ENCODE measurements around the gene CFAP99. TPM values are rescaled to one million over a fixed set of nuclear protein-coding genes. Genes with fewer than 3 reads are reported as not detected.

CFAP99 gene
- total RNA-seq, 1 experiment from 2014 or later, result 0.33 TPM

GRCh38 chr4:2438822-2439718 lies 20.3 kb downstream of the CFAP99 start:
- TF ChIP-seq TCF7L2 (IDR thresholded peaks at IDR 0.05; ENCODE audit: low read depth, low read length) (no peak), REST (IDR thresholded peaks at IDR 0.05; ENCODE audit: insufficient read depth in 1 of 2, low read depth in 2 of 2, low read length in 1 of 2) (no peak), SIN3A (IDR thresholded peaks at IDR 0.05; ENCODE audit: borderline replicate concordance, insufficient read depth, low read depth, low read length) (no peak), CTCF (IDR thresholded peaks at IDR 0.05) (no peak), POLR2AphosphoS5 (IDR thresholded peaks at IDR 0.05; ENCODE audit: low read depth, low read length) (no peak)
- Histone ChIP-seq H3K4me1 (ENCODE audit: control insufficient read depth, insufficient read depth, low read length) (no peaks in the 10 kb centered on the region; the same call in 1 of the 2 replicates), H3K27ac (ENCODE audit: low read length) (no peak overlapping the region), H3K36me3 (ENCODE audit: control insufficient read depth, insufficient read depth, low read length) (no peaks in the 10 kb centered on the region), H3K27me3 (ENCODE audit: control insufficient read depth, insufficient read depth, low read length) (no peaks in the 10 kb centered on the region), H3K4me3 (ENCODE audit: low read depth in 2 of 2, low read length in 2 of 2) (no peak overlapping the region), H3K9me3 (ENCODE audit: control insufficient read depth, insufficient read depth, low read depth, low read length) (no peaks in the 10 kb centered on the region)
- in situ Hi-C loops (cut with HindIII; ENCODE audit: low pct_unique_long_range_greater_than_20kb, low sequenced_read_pairs) (no loop called here), intact Hi-C loops (cut with micrococcal nuclease; ENCODE audit: unreplicated experiment) (no loop called here)
- ChIA-PET POLR2A (no interaction called here), CTCF (no interaction called here)
- BruUV-seq (replicated peaks), result no TSS peak
- ATAC-seq (no peak), DNase-seq (ENCODE audit: low read depth, low spot score) (no peak)

GRCh38 chr4:2441393-2442174 lies 22.8 kb downstream of the CFAP99 start:
- no peaks in the 10 kb centered on the region for H3K27me3 ChIP-seq (ENCODE audit: control insufficient read depth, insufficient read depth, low read length)
- no peaks in the 10 kb centered on the region for H3K4me1 ChIP-seq (ENCODE audit: control insufficient read depth, insufficient read depth, low read length)
- intact Hi-C loops (cut with micrococcal nuclease; ENCODE audit: unreplicated experiment) (no loop called here), in situ Hi-C loops (cut with HindIII; ENCODE audit: low pct_unique_long_range_greater_than_20kb, low sequenced_read_pairs) (no loop called here)
- CTCF ChIA-PET, result interaction anchor here (0.8 to 1.3 kb wide), 2 partner anchors 222 to 511 kb away, joined by 5 read pairs; no protein-coding TSS in a partner anchor
- no peaks in the 10 kb centered on the region for H3K36me3 ChIP-seq (ENCODE audit: control insufficient read depth, insufficient read depth, low read length)
- H3K9me3 ChIP-seq (ENCODE audit: control insufficient read depth, insufficient read depth, low read depth, low read length), result no peaks in the 10 kb centered on the region
- no TSS peak for BruUV-seq (replicated peaks)
- DNase-seq (ENCODE audit: low read depth, low spot score) (peak; percentile 39), ATAC-seq (peak; percentile 86)
- peak; percentile 87 for TF ChIP-seq CTCF (IDR thresholded peaks at IDR 0.05)
- TF ChIP-seq REST (IDR thresholded peaks at IDR 0.05; ENCODE audit: insufficient read depth in 1 of 2, low read depth in 2 of 2, low read length in 1 of 2), result no peak
- no peak overlapping the region for H3K4me3 ChIP-seq (ENCODE audit: low read depth in 2 of 2, low read length in 2 of 2)
- no peak overlapping the region for H3K27ac ChIP-seq (ENCODE audit: low read length)
- POLR2A ChIA-PET, result no interaction called here

All from Panc1 (cell line).